ENCODE results near the gene NES.

The NES gene

DNA sequence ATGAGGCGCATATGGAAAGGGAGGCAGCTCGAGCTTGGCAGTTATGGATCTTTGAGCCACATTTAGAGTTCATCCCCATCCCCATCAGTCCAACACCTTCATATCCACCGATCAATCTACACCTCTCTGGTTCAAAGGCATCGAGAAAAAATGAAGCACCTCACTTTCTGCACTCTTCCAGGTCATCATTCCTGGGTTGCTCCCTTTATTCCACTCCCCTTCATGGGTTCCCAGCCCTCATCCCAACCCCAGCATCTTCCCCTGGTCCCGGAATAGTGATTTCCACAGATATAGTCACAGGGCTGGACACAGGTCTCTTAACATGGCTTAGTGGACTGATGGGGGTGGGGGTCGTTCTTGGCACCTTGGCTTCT, 57.6 kb downstream of the NES start:
- Histone ChIP-seq H4K8ac (ENCODE audit: low read depth, low read length) (no peak overlapping the region), H4K12ac (ENCODE audit: low read depth, low read length) (no peak overlapping the region), H3K36me3 (ENCODE audit: control insufficient read depth in 1 of 2, insufficient read depth in 2 of 2, low read length in 2 of 2) (no peaks in the 10 kb centered on the region), H3K79me1 (ENCODE audit: low read length) (no peaks in the 10 kb centered on the region), H3K14ac (ENCODE audit: low read length) (no peak overlapping the region), H3K27ac (ENCODE audit: low read depth, low read length) (no peak overlapping the region), H3K9ac (ENCODE audit: low read length) (no peak overlapping the region), H2AFZ (ENCODE audit: insufficient read depth, low read length, poor library complexity) (no peak overlapping the region), H3K79me2 (ENCODE audit: control insufficient read depth, insufficient read depth, low read length, poor library complexity) (no peaks in the 10 kb centered on the region), H4K91ac (ENCODE audit: low read depth, low read length) (no peak overlapping the region), H3K27me3 (ENCODE audit: insufficient read depth, low read length) (peaks cover 18% of the 10 kb centered on the region), H3K4me3 (ENCODE audit: low read depth, low read length) (no peak overlapping the region), H2AK5ac (ENCODE audit: low read length) (no peak overlapping the region), H3K4me2 (ENCODE audit: low read length) (no peak overlapping the region), H2BK5ac (ENCODE audit: low read depth, low read length, poor library complexity) (no peak overlapping the region), H3K18ac (ENCODE audit: low read length) (no peak overlapping the region), H3K4me1 (ENCODE audit: control insufficient read depth in 1 of 2, insufficient read depth in 2 of 2, low read length in 2 of 2) (no peaks in the 10 kb centered on the region), H3K4ac (ENCODE audit: low read depth, low read length) (no peak overlapping the region), H3K9me3 (ENCODE audit: insufficient read depth, low read depth, low read length) (peaks cover 2% of the 10 kb centered on the region), H2BK12ac (ENCODE audit: low read length) (no peak overlapping the region), H2BK120ac (ENCODE audit: insufficient read depth, low read length, poor library complexity) (no peak overlapping the region), H3K23ac (ENCODE audit: low read length) (no peak overlapping the region)
- DNase-seq: no peak
- WGBS (ENCODE audit: extremely low coverage, insufficient coverage, insufficient read length): no CpG with 5 or more reads among the region's 6 CpGs

DNA sequence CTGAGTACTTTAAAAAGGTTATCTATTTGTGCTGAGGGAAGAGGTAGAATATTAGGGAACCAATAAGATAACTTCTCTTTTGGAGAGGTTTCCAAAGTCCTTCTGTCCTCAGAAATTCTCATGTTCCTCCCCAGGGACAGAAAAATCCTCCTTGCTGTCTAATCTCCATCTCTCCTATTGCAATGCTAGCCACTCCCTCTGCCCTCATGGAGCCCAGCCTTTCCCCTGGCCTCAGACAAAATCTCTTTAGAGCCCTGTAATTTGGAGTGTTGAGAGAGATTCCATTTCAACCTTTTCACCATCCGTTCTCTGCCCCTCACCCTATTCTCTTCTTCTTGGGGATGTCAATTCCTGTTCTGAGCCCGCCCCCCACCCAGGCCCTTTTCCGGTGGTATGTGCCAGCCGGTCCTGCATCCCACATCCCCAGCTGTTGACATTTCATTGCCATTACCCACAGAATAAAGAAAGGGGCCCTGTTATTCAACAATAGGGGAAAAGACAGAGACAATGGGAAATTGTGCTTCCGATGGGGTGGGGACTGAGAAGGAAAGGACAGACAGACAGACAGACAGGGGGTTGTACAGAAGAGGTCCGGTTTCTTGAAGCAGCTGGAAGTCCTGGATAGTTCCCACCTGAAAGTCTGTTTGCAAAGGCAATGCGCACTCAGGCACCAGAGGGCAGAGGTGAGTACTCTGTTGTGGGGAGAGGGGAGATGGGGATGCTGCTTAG, 58.2 kb downstream of the NES start, which contains the start of gene HAPLN2:
TSS of gene HAPLN2 (plus strand) at position 563 of the 729 bp plus-strand sequence. CDS start 4,076 bp downstream, outside the sequence.
- H3K36me3 ChIP-seq (ENCODE audit: control insufficient read depth in 1 of 2, insufficient read depth in 2 of 2, low read length in 2 of 2): no peaks in the 10 kb centered on the region
- no peaks in the 10 kb centered on the region for H3K4me1 ChIP-seq (ENCODE audit: control insufficient read depth in 1 of 2, insufficient read depth in 2 of 2, low read length in 2 of 2)
- no peak within 1 kb of the TSS for H3K27ac ChIP-seq (ENCODE audit: low read depth, low read length)
- no peak within 1 kb of the TSS for H3K4me3 ChIP-seq (ENCODE audit: low read depth, low read length)
- no CpG with 5 or more reads among the region's 7 CpGs for WGBS (ENCODE audit: extremely low coverage, insufficient coverage, insufficient read length)
- H3K9ac ChIP-seq (ENCODE audit: low read length): no peak within 1 kb of the TSS
- H3K9me3 ChIP-seq (ENCODE audit: insufficient read depth, low read depth, low read length): peaks cover 2% of the 10 kb centered on the region
- no peak within 1 kb of the TSS for H4K12ac ChIP-seq (ENCODE audit: low read depth, low read length)
- no peak within 1 kb of the TSS for H2AK5ac ChIP-seq (ENCODE audit: low read length)
- H3K14ac ChIP-seq (ENCODE audit: low read length): no peak within 1 kb of the TSS
- H4K91ac ChIP-seq (ENCODE audit: low read depth, low read length): no peak within 1 kb of the TSS
- H3K4ac ChIP-seq (ENCODE audit: low read depth, low read length): no peak within 1 kb of the TSS
- H3K18ac ChIP-seq (ENCODE audit: low read length): no peak within 1 kb of the TSS
- no peak within 1 kb of the TSS for H2BK120ac ChIP-seq (ENCODE audit: insufficient read depth, low read length, poor library complexity)
- no peak within 1 kb of the TSS for H4K8ac ChIP-seq (ENCODE audit: low read depth, low read length)
- H2BK5ac ChIP-seq (ENCODE audit: low read depth, low read length, poor library complexity): no peak within 1 kb of the TSS
- H3K79me2 ChIP-seq (ENCODE audit: control insufficient read depth, insufficient read depth, low read length, poor library complexity): no peaks in the 10 kb centered on the region
- no peak within 1 kb of the TSS for H3K23ac ChIP-seq (ENCODE audit: low read length)
- no peak within 1 kb of the TSS for H2BK12ac ChIP-seq (ENCODE audit: low read length)
- DNase-seq: no peak
- H3K4me2 ChIP-seq (ENCODE audit: low read length): no peak within 1 kb of the TSS
- no peaks in the 10 kb centered on the region for H3K79me1 ChIP-seq (ENCODE audit: low read length)
- peaks cover 13% of the 10 kb centered on the region for H3K27me3 ChIP-seq (ENCODE audit: insufficient read depth, low read length)
- H2AFZ ChIP-seq (ENCODE audit: insufficient read depth, low read length, poor library complexity): no peak within 1 kb of the TSS
